K562 (cell line): ENCODE results near the gene DCTN1. TPM values are rescaled to one million over a fixed set of nuclear protein-coding genes. Genes with fewer than 3 reads are reported as not detected.
A peak's percentile ranks its signal among the peaks of the same experiment; 100 is the strongest.

Source experiments
- ATAC-seq: fragments of 200-7000 bp; cut with Tn5 transposase; 3 replicates; pipeline ENCODE4 v1.9.1; 2020; ENCODE audit warnings: moderate library complexity
- BruUV-seq: library from RNA; stranded (reverse); fragments of 400-500 nt; replicated peaks from 2 replicates; lab custom pipeline; 2021; lab: Mats Ljungman, UMichigan
- CTCF ChIA-PET: fragments of 300-600 bp; formaldehyde crosslinking; extraction: SDS; loops from one replicate; lab custom pipeline; 2021; ENCODE audit warnings: low intra/inter-chr PET ratio; lab: Yijun Ruan, JAX
- POLR2A ChIA-PET: fragments of 300-600, 350-650 bp; sonication (Branson Sonifier 250); formaldehyde crosslinking; extraction: SDS; loops from one replicate; lab custom pipeline; 2021; ENCODE audit warnings: antibody characterized with exemption, inconsistent platforms; lab: Yijun Ruan, JAX
- DNase-seq, 4 experiments: peaks; one replicate each; pipeline versions ENCODE4 v3.0.0 to v3.0.0-alpha.2; 2011 to 2018; ENCODE audit warnings: low spot score in 3 of 4, mixed read lengths in 3 of 4; ENCODE audit errors: extremely low read depth in 1 of 4
- FAIRE-seq: peaks from 2 replicates; lab custom pipeline; 2011; peaks lifted over from hg19 to GRCh38; lab: Jason Lieb, UNC
- H2AFZ ChIP-seq: 2 replicates; pipeline ENCODE4 v1.6.0; 2011; ENCODE audit warnings: low read depth, low read length, control low read depth, inconsistent platforms
- H3K27ac ChIP-seq: fragments of 200-600 bp; 3 replicates; pipeline ENCODE4 v1.8.0; 2011; ENCODE audit warnings: low read depth, mild to moderate bottlenecking, control low read depth, inconsistent platforms, low read length, moderate library complexity, mixed read lengths; ENCODE audit errors: extremely low read depth
- H3K27me3 ChIP-seq, 2 experiments: fragments of 300-600 bp in 1 of 2; 2 replicates in 1 of 2; 3 replicates in 1 of 2; pipeline versions ENCODE4 v1.6.0 to v1.8.0; 2011; ENCODE audit warnings: inconsistent platforms in 2 of 2, low read length in 2 of 2, mild to moderate bottlenecking in 1 of 2, mixed read lengths in 1 of 2, moderate library complexity in 1 of 2; ENCODE audit not compliant: control insufficient read depth in 2 of 2, insufficient read depth in 2 of 2
- H3K36me3 ChIP-seq: fragments of 300-600 bp; 3 replicates; pipeline ENCODE4 v1.8.0; 2011; ENCODE audit warnings: mild to moderate bottlenecking, low read length, inconsistent platforms; ENCODE audit not compliant: control insufficient read depth, insufficient read depth
- H3K4me1 ChIP-seq, 2 experiments: fragments of 200-600 bp in 1 of 2; replicated peaks in 1 of 2; 2 replicates in 1 of 2; 3 replicates in 1 of 2; pipeline versions ENCODE4 v1.5.1 to v1.8.0; 2011; ENCODE audit warnings: inconsistent platforms in 2 of 2, low read length in 2 of 2, mild to moderate bottlenecking in 1 of 2, mixed read lengths in 1 of 2, moderate library complexity in 1 of 2; ENCODE audit not compliant: control insufficient read depth in 2 of 2, insufficient read depth in 2 of 2
- H3K4me2 ChIP-seq: 2 replicates; pipeline ENCODE4 v1.6.1; 2011; ENCODE audit warnings: low read length, control low read depth, inconsistent platforms, mixed read lengths; ENCODE audit not compliant: insufficient read depth
- H3K4me3 ChIP-seq: fragments of 200-600 bp; sonication (generic), shearing (Covaris generic); 2 replicates; pipeline ENCODE4 v1.5.1; 2016; ENCODE audit warnings: control low read depth, inconsistent platforms
- H3K79me2 ChIP-seq: fragments of 200-600 bp; 3 replicates; pipeline ENCODE4 v1.8.0; 2011; ENCODE audit warnings: low read length, inconsistent platforms; ENCODE audit not compliant: control insufficient read depth, insufficient read depth
- H3K9ac ChIP-seq, 2 experiments: 2 replicates each; pipeline versions ENCODE4 v1.6.0 to v1.6.1; 2011; ENCODE audit warnings: low read depth in 2 of 2, low read length in 2 of 2, control low read depth in 1 of 2, inconsistent platforms in 1 of 2, mild to moderate bottlenecking in 1 of 2, mixed read lengths in 1 of 2; ENCODE audit not compliant: insufficient read depth in 1 of 2
- H3K9me1 ChIP-seq: one replicate; pipeline ENCODE4 v1.6.0; 2011; ENCODE audit warnings: inconsistent platforms, mild to moderate bottlenecking, low read length, moderate library complexity; ENCODE audit not compliant: control insufficient read depth, insufficient read depth
- H3K9me3 ChIP-seq: replicated peaks from 2 replicates; pipeline ENCODE4 v1.5.1; 2011; ENCODE audit warnings: low read depth, low read length, inconsistent platforms; ENCODE audit not compliant: control insufficient read depth, insufficient read depth
- H4K20me1 ChIP-seq: replicated peaks from 2 replicates; pipeline ENCODE4 v1.6.1; 2011; ENCODE audit warnings: low read length, inconsistent platforms, mixed read lengths; ENCODE audit not compliant: control insufficient read depth, insufficient read depth
- HMGXB4 ChIP-seq: sonication (generic); formaldehyde crosslinking; IDR thresholded peaks from 2 replicates; pipeline ENCODE4 v1.8.1; 2023; ENCODE audit warnings: mild to moderate bottlenecking, missing genetic modification reagents
- HNRNPK ChIP-seq: fragments of 200-400 bp; formaldehyde crosslinking; IDR thresholded peaks from one replicate; pipeline ENCODE4 v1.6.1; 2018; ENCODE audit warnings: mild to moderate bottlenecking, low read depth, low read length; ENCODE audit not compliant: poor library complexity, severe bottlenecking
- PCBP2 ChIP-seq: fragments of 200-400 bp; formaldehyde crosslinking; IDR thresholded peaks from 2 replicates; pipeline ENCODE4 v1.6.1; 2018; ENCODE audit warnings: low read length, low read depth, mild to moderate bottlenecking, moderate library complexity; ENCODE audit not compliant: poor library complexity, severe bottlenecking
- ZNF512 ChIP-seq: IDR thresholded peaks from 2 replicates; pipeline ENCODE4 v1.6.1; 2016; ENCODE audit warnings: missing genetic modification characterization, missing compliant biosample characterization
- WGBS: fragments of 100-300 bp; shearing (Covaris generic); methylation state at CpG from one replicate; pipeline ENCODE4 v1.1.6; 2016; ENCODE audit warnings: low coverage, mixed read lengths; ENCODE audit not compliant: insufficient coverage; ENCODE audit errors: missing lambda C conversion rate; 5-methylcytosine and 5-hydroxymethylcytosine counted together
- in situ Hi-C: fragments of 300-500 bp; cut with MboI; formaldehyde crosslinking; loops from 4 replicates; pipeline ENCODE4 v1.15.0; 2018; ENCODE audit warnings: inconsistent platforms, mixed read lengths
- intact Hi-C: fragments of 100-400 bp; cut with micrococcal nuclease; formaldehyde crosslinking; loops from 2 replicates; pipeline ENCODE4 v1.14.2; 2022
- polyA plus RNA-seq, 8 experiments: library from polyadenylated mRNA; depleted of rRNA in 4 of 8; stranded (reverse) in 5 of 8; unstranded in 3 of 8; fragments of >200 nt; fragmentation: Nextera tagmentation in 2 of 8; fragmentation: Illumina TruSeq in 1 of 8; extraction: Ambion mirVana in 2 of 8; extraction: Trizol in 1 of 8; gene quantifications; 2 replicates each; pipeline versions ENCODE4 v1.2.1 to v1.2.3, GENCODE V29; 2011 to 2014; ENCODE audit warnings: inconsistent platforms in 1 of 8, missing spikeins in 1 of 8
- total RNA-seq, 7 experiments: library from RNA; depleted of rRNA in 6 of 7; stranded (reverse); fragments of >200 nt in 6 of 7; fragmentation: Illumina TruSeq in 2 of 7; extraction: Trizol in 2 of 7; gene quantifications; 2 replicates each; pipeline versions ENCODE4 v1.2.1 to v1.2.3, GENCODE V29; 2011 to 2021; ENCODE audit warnings: low replicate concordance in 1 of 7

The DCTN1 gene
- total and polyA plus RNA-seq, 9 of the 15 experiments (the other 6 are each of a cell fraction or from before 2014, with no cell fraction given), result 23.9 to 71.7 (median 45.0) TPM

- WGBS, result 13% methylated on average over 1 of the region's 2 CpGs
- Histone ChIP-seq H3K79me2 (no peaks in the 10 kb centered on the region), H3K4me2 (no peak overlapping the region), H3K9me1 (no peaks in the 10 kb centered on the region), H3K36me3 (no peaks in the 10 kb centered on the region), H3K9ac (no peak overlapping the region), H4K20me1 (no peaks in the 10 kb centered on the region), H3K27ac (no peak overlapping the region), H2AFZ (no peak overlapping the region), H3K4me1 (peaks cover 0 to 14% of the 10 kb centered on the region in 2 experiments; a peak in 4 of 5 replicates), H3K4me3 (no peak overlapping the region), H3K9me3 (no peaks in the 10 kb centered on the region), H3K27me3 (no peaks in the 10 kb centered on the region; a peak in 1 of 5 replicates)
- ChIA-PET CTCF (no interaction called here), POLR2A (interaction anchor here (2.9 kb wide), 1 partner anchor 12 kb away, joined by 10 read pairs; no protein-coding TSS in a partner anchor)
- DNase-seq, result no peak
- no peak for FAIRE-seq
- peak; percentile 59 for TF ChIP-seq ZNF512 (tag)
- TF ChIP-seq HMGXB4 (CRISPR knock-in tag), result no peak
- peak; percentile 53 for TF ChIP-seq HNRNPK
- peak; percentile 37 for TF ChIP-seq PCBP2
- in situ Hi-C loops (no loop called here), intact Hi-C loops (loop anchor here (2.0 kb wide), 1 partner anchor 59 kb away; no protein-coding TSS in a partner anchor)
- BruUV-seq, result no TSS peak
- no peak for ATAC-seq
Observed at GRCh38 chr2:74325815-74326214, 54.3 kb downstream of the DCTN1 start.
